GM23338 (cell line): ENCODE data around the gene PCSK5. TPM values are rescaled to one million over a fixed set of nuclear protein-coding genes. Genes with fewer than 3 reads are reported as not detected.

ENCODE experiments used
- ATAC-seq: fragments of 200-7000 bp; cut with Tn5 transposase; 3 replicates; pipeline ENCODE4 v1.9.1; 2020
- DNase-seq: peaks from one replicate; pipeline ENCODE4 v3.0.0-alpha.2; 2015; ENCODE audit warnings: low spot score
- H2AFZ ChIP-seq: fragments of 200-600 bp; sonication (generic); 2 replicates; pipeline ENCODE4 v1.8.0; 2016; ENCODE audit warnings: antibody characterized with exemption, mild to moderate bottlenecking, moderate library complexity
- H3F3A ChIP-seq: fragments of 200-600 bp; sonication (generic); replicated peaks from 2 replicates; pipeline ENCODE4 v1.8.0; 2017; ENCODE audit warnings: antibody characterized with exemption, mixed run types, low read depth
- H3K27ac ChIP-seq: fragments of 200-600 bp; sonication (generic); 2 replicates; pipeline ENCODE4 v1.6.1; 2016; ENCODE audit warnings: low read depth
- H3K27me3 ChIP-seq: fragments of 200-600 bp; sonication (generic); 2 replicates; pipeline ENCODE4 v1.8.0; 2016; ENCODE audit warnings: mild to moderate bottlenecking, mixed run types, moderate library complexity; ENCODE audit not compliant: insufficient read depth
- H3K36me3 ChIP-seq: fragments of 200-600 bp; sonication (generic); 2 replicates; pipeline ENCODE4 v1.8.0; 2016; ENCODE audit warnings: mild to moderate bottlenecking; ENCODE audit not compliant: insufficient read depth
- H3K4me1 ChIP-seq: fragments of 200-600 bp; sonication (generic); 2 replicates; pipeline ENCODE4 v1.8.0; 2016; ENCODE audit warnings: mild to moderate bottlenecking, moderate library complexity; ENCODE audit not compliant: insufficient read depth
- H3K4me2 ChIP-seq: fragments of 200-600 bp; sonication (generic); 2 replicates; pipeline ENCODE4 v1.7.1; 2017; ENCODE audit warnings: mixed run types
- H3K4me3 ChIP-seq: fragments of 200-600 bp; sonication (generic); 2 replicates; pipeline ENCODE4 v1.6.1; 2016; ENCODE audit warnings: mixed run types
- H3K79me2 ChIP-seq: fragments of 200-600 bp; sonication (generic); replicated peaks from 2 replicates; pipeline ENCODE4 v1.8.0; 2017; ENCODE audit warnings: mild to moderate bottlenecking; ENCODE audit not compliant: insufficient read depth
- H3K9me2 ChIP-seq: fragments of 200-600 bp; sonication (generic); 2 replicates; pipeline ENCODE4 v1.8.0; 2017; ENCODE audit not compliant: insufficient read depth
- H4K20me1 ChIP-seq: fragments of 200-600 bp; sonication (generic); replicated peaks from 2 replicates; pipeline ENCODE4 v1.8.0; 2017; ENCODE audit warnings: mild to moderate bottlenecking; ENCODE audit not compliant: insufficient read depth
- H3K27ac Mint-ChIP-seq: 2 replicates; pipeline ENCODE4 v1.8.0; 2020; ENCODE audit warnings: inconsistent platforms, mild to moderate bottlenecking, moderate library complexity, mixed read lengths
- H3K27me3 Mint-ChIP-seq: 3 replicates; pipeline ENCODE4 v1.8.0; 2022; ENCODE audit warnings: low read depth, mild to moderate bottlenecking, moderate library complexity, mixed read lengths, inconsistent platforms; ENCODE audit not compliant: insufficient read depth, poor library complexity
- H3K36me3 Mint-ChIP-seq: 3 replicates; pipeline ENCODE4 v1.8.0; 2021; ENCODE audit warnings: low read depth, mild to moderate bottlenecking, inconsistent platforms, moderate library complexity, mixed read lengths
- H3K4me1 Mint-ChIP-seq: 3 replicates; pipeline ENCODE4 v1.8.0; 2020; ENCODE audit warnings: mild to moderate bottlenecking, inconsistent platforms, mixed read lengths
- H3K4me3 Mint-ChIP-seq: 3 replicates; pipeline ENCODE4 v1.8.0; 2021; ENCODE audit warnings: moderate library complexity, mild to moderate bottlenecking, inconsistent platforms, mixed read lengths
- H3K9me3 Mint-ChIP-seq: 3 replicates; pipeline ENCODE4 v1.8.0; 2020; ENCODE audit warnings: moderate library complexity, mild to moderate bottlenecking, inconsistent platforms, mixed read lengths
- EZH2 ChIP-seq: fragments of 200-600 bp; sonication (generic); IDR thresholded peaks from one replicate; pipeline ENCODE4 v1.8.0; 2017; ENCODE audit warnings: antibody characterized with exemption, mild to moderate bottlenecking, low read depth; ENCODE audit not compliant: unreplicated experiment
- JUNB ChIP-seq: IDR thresholded peaks from one replicate; pipeline ENCODE4 v1.6.1; 2016; ENCODE audit warnings: antibody characterized with exemption; ENCODE audit not compliant: unreplicated experiment
- ZNF114 ChIP-seq: fragments of 250-450 bp; sonication (Bioruptor Pico); IDR thresholded peaks from 2 replicates; pipeline ENCODE4 v1.5.0; 2020; ENCODE audit warnings: mild to moderate bottlenecking, moderate library complexity
- ZNF331 ChIP-seq: fragments of 250-450 bp; sonication (Bioruptor Pico); IDR thresholded peaks from 2 replicates; pipeline ENCODE4 v1.5.0; 2020; ENCODE audit warnings: low read depth, mild to moderate bottlenecking, moderate library complexity
- polyA plus RNA-seq: library from polyadenylated mRNA; unstranded; fragments of >200 nt; fragmentation: Nextera tagmentation; extraction: Ambion mirVana; gene quantifications from 2 replicates; pipeline ENCODE4 v1.2.1, GENCODE V29; 2016
- total RNA-seq: library from RNA; depleted of rRNA; stranded (reverse); fragments of >200 nt; shearing (Covaris generic); gene quantifications from 2 replicates; pipeline ENCODE4 v1.2.3, GENCODE V29; 2014
- TF ChIP-seq, protein P1 (sequence below): IDR thresholded peaks from 2 replicates; pipeline ENCODE4 v1.6.1; 2016; ENCODE audit warnings: antibody characterized with exemption
- TF ChIP-seq, protein P2 (sequence below): fragments of 250-450 bp; sonication (Bioruptor Pico); IDR thresholded peaks from 2 replicates; pipeline ENCODE4 v1.5.0; 2020; ENCODE audit warnings: mild to moderate bottlenecking, moderate library complexity
- TF ChIP-seq, protein P3 (sequence below): IDR thresholded peaks from one replicate; pipeline ENCODE4 v1.6.1; 2018; ENCODE audit warnings: antibody characterized with exemption; ENCODE audit not compliant: unreplicated experiment

PCSK5 gene
- total and polyA plus RNA-seq, 2 experiments from 2014 or later = 12.3 to 34.8 TPM

DNA sequence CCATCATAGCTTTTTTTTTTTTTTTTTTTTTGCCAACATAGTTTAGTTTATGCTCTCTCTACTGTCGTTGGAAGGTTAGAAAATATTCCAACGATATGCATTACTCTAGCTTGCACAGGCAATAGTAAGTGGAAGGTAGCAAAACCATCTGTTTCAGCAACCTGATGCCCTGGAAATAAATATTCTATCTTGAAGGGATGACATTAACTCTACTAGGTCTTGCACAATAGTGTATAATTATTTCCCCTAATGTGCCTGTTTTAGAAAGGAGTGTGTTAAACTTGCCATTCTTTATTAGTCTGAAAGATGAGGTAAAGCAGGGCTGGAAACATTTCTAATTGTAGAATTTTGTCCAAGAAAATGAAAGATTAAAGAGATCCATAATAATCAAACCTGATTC lies 111.0 kb downstream of the PCSK5 start:
- Mint-ChIP-seq H3K9me3 (no peaks in the 10 kb centered on the region), H3K27me3 (no peaks in the 10 kb centered on the region), H3K36me3 (peaks cover 7% of the 10 kb centered on the region; the same call in 1 of the 3 replicates), H3K27ac (no peak overlapping the region), H3K4me1 (peaks cover 4% of the 10 kb centered on the region; the same call in 1 of the 3 replicates), H3K4me3 (no peak overlapping the region)
- no peaks in the 10 kb centered on the region for H3K36me3 ChIP-seq
- TF ChIP-seq ZNF114 (CRISPR knock-in tag) (no peak), JUNB (no peak), EZH2 (no peak), ZNF331 (CRISPR knock-in tag) (no peak)
- TF ChIP-seq, protein P1, sequence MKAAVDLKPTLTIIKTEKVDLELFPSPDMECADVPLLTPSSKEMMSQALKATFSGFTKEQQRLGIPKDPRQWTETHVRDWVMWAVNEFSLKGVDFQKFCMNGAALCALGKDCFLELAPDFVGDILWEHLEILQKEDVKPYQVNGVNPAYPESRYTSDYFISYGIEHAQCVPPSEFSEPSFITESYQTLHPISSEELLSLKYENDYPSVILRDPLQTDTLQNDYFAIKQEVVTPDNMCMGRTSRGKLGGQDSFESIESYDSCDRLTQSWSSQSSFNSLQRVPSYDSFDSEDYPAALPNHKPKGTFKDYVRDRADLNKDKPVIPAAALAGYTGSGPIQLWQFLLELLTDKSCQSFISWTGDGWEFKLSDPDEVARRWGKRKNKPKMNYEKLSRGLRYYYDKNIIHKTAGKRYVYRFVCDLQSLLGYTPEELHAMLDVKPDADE = no peak
- TF ChIP-seq, protein P2, sequence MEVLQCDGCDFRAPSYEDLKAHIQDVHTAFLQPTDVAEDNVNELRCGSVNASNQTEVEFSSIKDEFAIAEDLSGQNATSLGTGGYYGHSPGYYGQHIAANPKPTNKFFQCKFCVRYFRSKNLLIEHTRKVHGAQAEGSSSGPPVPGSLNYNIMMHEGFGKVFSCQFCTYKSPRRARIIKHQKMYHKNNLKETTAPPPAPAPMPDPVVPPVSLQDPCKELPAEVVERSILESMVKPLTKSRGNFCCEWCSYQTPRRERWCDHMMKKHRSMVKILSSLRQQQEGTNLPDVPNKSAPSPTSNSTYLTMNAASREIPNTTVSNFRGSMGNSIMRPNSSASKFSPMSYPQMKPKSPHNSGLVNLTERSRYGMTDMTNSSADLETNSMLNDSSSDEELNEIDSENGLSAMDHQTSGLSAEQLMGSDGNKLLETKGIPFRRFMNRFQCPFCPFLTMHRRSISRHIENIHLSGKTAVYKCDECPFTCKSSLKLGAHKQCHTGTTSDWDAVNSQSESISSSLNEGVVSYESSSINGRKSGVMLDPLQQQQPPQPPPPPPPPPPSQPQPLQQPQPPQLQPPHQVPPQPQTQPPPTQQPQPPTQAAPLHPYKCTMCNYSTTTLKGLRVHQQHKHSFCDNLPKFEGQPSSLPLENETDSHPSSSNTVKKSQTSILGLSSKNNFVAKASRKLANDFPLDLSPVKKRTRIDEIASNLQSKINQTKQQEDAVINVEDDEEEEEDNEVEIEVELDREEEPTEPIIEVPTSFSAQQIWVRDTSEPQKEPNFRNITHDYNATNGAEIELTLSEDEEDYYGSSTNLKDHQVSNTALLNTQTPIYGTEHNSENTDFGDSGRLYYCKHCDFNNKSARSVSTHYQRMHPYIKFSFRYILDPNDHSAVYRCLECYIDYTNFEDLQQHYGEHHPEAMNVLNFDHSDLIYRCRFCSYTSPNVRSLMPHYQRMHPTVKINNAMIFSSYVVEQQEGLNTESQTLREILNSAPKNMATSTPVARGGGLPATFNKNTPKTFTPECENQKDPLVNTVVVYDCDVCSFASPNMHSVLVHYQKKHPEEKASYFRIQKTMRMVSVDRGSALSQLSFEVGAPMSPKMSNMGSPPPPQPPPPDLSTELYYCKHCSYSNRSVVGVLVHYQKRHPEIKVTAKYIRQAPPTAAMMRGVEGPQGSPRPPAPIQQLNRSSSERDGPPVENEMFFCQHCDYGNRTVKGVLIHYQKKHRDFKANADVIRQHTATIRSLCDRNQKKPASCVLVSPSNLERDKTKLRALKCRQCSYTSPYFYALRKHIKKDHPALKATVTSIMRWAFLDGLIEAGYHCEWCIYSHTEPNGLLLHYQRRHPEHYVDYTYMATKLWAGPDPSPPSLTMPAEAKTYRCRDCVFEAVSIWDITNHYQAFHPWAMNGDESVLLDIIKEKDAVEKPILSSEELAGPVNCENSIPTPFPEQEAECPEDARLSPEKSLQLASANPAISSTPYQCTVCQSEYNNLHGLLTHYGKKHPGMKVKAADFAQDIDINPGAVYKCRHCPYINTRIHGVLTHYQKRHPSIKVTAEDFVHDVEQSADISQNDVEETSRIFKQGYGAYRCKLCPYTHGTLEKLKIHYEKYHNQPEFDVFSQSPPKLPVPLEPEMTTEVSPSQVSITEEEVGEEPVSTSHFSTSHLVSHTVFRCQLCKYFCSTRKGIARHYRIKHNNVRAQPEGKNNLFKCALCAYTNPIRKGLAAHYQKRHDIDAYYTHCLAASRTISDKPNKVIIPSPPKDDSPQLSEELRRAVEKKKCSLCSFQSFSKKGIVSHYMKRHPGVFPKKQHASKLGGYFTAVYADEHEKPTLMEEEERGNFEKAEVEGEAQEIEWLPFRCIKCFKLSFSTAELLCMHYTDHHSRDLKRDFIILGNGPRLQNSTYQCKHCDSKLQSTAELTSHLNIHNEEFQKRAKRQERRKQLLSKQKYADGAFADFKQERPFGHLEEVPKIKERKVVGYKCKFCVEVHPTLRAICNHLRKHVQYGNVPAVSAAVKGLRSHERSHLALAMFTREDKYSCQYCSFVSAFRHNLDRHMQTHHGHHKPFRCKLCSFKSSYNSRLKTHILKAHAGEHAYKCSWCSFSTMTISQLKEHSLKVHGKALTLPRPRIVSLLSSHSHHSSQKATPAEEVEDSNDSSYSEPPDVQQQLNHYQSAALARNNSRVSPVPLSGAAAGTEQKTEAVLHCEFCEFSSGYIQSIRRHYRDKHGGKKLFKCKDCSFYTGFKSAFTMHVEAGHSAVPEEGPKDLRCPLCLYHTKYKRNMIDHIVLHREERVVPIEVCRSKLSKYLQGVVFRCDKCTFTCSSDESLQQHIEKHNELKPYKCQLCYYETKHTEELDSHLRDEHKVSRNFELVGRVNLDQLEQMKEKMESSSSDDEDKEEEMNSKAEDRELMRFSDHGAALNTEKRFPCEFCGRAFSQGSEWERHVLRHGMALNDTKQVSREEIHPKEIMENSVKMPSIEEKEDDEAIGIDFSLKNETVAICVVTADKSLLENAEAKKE (CRISPR knock-in tag) = no peak
- TF ChIP-seq, protein P3, sequence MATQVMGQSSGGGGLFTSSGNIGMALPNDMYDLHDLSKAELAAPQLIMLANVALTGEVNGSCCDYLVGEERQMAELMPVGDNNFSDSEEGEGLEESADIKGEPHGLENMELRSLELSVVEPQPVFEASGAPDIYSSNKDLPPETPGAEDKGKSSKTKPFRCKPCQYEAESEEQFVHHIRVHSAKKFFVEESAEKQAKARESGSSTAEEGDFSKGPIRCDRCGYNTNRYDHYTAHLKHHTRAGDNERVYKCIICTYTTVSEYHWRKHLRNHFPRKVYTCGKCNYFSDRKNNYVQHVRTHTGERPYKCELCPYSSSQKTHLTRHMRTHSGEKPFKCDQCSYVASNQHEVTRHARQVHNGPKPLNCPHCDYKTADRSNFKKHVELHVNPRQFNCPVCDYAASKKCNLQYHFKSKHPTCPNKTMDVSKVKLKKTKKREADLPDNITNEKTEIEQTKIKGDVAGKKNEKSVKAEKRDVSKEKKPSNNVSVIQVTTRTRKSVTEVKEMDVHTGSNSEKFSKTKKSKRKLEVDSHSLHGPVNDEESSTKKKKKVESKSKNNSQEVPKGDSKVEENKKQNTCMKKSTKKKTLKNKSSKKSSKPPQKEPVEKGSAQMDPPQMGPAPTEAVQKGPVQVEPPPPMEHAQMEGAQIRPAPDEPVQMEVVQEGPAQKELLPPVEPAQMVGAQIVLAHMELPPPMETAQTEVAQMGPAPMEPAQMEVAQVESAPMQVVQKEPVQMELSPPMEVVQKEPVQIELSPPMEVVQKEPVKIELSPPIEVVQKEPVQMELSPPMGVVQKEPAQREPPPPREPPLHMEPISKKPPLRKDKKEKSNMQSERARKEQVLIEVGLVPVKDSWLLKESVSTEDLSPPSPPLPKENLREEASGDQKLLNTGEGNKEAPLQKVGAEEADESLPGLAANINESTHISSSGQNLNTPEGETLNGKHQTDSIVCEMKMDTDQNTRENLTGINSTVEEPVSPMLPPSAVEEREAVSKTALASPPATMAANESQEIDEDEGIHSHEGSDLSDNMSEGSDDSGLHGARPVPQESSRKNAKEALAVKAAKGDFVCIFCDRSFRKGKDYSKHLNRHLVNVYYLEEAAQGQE = no peak
- H3K4me2 ChIP-seq = no peak overlapping the region
- no peak overlapping the region for H2AFZ ChIP-seq
- H4K20me1 ChIP-seq = no peaks in the 10 kb centered on the region
- ATAC-seq (no peak), DNase-seq (no peak)
- no peak overlapping the region for H3K27ac ChIP-seq
- no peaks in the 10 kb centered on the region; the same call in 1 of the 2 replicates for H3K4me1 ChIP-seq
- H3F3A ChIP-seq = no peaks in the 10 kb centered on the region
- peaks cover 46% of the 10 kb centered on the region for H3K79me2 ChIP-seq
- H3K9me2 ChIP-seq = no peaks in the 10 kb centered on the region
- no peaks in the 10 kb centered on the region for H3K27me3 ChIP-seq
- no peak overlapping the region for H3K4me3 ChIP-seq
